ENCODE data around the gene GALNT2. TPM values are rescaled to one million over a fixed set of nuclear protein-coding genes. Genes with fewer than 3 reads are reported as not detected.
A peak's percentile ranks its signal among the peaks of the same experiment; 100 is the strongest.

GALNT2 gene
- total and polyA plus RNA-seq, 12 donors, result 22.3 to 220 (median 85.7) TPM

DNA sequence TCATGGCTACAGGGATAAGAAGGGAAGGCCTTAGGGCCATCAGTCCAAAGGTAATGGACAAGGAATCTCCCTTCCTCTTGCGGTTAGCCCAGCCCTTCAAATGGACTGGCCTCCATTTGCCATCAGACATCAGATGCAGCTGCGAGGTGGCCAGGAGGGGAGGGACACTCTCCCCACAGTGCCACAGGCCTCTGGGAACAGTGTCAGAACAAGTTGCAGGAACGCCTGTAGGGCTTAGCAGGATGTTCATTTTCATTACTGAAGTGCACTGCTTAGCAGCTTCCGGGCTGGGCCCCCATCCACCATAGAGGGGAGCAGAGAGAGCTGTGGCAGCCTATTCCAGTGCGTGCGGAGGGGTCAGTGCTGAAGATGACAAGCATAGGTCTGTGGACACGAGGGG, 127.5 kb downstream of the GALNT2 start:
- H3K27me3 ChIP-seq, result no peaks in the 10 kb centered on the region
- H3K9me3 ChIP-seq (replicated peaks in 1 of 3), result no peaks in the 10 kb centered on the region
- H3K36me3 ChIP-seq (replicated peaks in 1 of 2), result no peaks in the 10 kb centered on the region
- no peak overlapping the region for H3K4me3 ChIP-seq
- peak in 1 of 7 donors; percentile 51 for DNase-seq
- intact Hi-C loops (cut with DNase I), result no loop called here
- H3K4me1 ChIP-seq (replicated peaks in 1 of 2), result peaks cover 10 to 43% of the 10 kb centered on the region in 2 donors
- H3K27ac ChIP-seq, result no peak overlapping the region
- WGBS, 4 donors, result 77 to 89% (median 85%) methylated on average over 6 to 7 of the region's 7 CpGs
- TF ChIP-seq, protein P1, sequence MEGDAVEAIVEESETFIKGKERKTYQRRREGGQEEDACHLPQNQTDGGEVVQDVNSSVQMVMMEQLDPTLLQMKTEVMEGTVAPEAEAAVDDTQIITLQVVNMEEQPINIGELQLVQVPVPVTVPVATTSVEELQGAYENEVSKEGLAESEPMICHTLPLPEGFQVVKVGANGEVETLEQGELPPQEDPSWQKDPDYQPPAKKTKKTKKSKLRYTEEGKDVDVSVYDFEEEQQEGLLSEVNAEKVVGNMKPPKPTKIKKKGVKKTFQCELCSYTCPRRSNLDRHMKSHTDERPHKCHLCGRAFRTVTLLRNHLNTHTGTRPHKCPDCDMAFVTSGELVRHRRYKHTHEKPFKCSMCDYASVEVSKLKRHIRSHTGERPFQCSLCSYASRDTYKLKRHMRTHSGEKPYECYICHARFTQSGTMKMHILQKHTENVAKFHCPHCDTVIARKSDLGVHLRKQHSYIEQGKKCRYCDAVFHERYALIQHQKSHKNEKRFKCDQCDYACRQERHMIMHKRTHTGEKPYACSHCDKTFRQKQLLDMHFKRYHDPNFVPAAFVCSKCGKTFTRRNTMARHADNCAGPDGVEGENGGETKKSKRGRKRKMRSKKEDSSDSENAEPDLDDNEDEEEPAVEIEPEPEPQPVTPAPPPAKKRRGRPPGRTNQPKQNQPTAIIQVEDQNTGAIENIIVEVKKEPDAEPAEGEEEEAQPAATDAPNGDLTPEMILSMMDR (IDR thresholded peaks at IDR 0.05), result no peak
- no peak for TF ChIP-seq POLR2A (IDR thresholded peaks at IDR 0.05)

DNA sequence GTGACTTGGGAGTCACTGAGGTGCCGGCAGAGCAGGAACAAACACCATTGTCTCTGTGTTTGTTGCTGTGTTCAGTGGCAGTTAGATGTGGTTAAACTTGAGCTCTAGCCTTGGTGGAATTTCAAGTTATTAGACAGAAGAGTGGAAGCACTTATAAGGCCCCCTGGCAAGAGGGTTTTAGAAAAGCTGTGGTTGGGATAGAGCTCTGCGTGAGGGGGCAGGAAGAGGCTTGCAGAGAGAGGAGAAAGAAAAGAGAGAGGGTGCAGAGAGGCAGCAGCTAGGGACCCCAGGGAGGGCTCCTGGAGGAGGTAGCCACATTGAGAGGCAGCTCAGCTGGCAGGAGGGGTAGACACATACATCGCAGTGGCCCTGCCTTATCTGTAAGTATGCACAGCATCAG, 128.2 kb downstream of the GALNT2 start:
- no peaks in the 10 kb centered on the region for H3K27me3 ChIP-seq
- H3K9me3 ChIP-seq (replicated peaks in 1 of 3), result no peaks in the 10 kb centered on the region
- peaks cover 10 to 43% of the 10 kb centered on the region in 2 donors for H3K4me1 ChIP-seq (replicated peaks in 1 of 2)
- H3K27ac ChIP-seq, result no peak overlapping the region
- intact Hi-C loops (cut with DNase I), result no loop called here
- WGBS, 4 donors, result 62 to 82% (median 75%) methylated on average over 3 of the region's 3 CpGs
- H3K4me3 ChIP-seq, result no peak overlapping the region
- no peak for DNase-seq
- TF ChIP-seq POLR2A (IDR thresholded peaks at IDR 0.05), result no peak
- TF ChIP-seq, protein P1 (IDR thresholded peaks at IDR 0.05), result no peak
- no peaks in the 10 kb centered on the region for H3K36me3 ChIP-seq (replicated peaks in 1 of 2)

DNA sequence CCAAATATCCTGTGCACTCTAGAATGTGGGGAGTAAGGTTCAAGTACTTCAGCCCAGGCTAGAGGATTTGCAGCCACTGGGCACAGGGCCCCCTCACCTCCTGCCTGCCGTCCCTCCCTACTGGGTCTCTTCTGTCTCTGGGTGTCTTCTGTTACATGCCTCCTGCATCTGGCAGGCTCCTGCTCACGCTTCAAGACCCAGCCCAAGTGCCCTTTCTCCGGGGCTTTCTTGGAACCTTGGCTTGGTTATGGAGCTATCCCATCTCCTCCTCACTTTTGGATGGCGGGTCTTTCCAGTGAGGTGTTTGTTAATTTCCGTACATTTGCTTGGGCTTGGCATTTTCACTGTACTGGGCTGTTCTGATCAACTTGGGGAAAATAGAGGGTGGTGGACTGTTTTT, 129.0 kb downstream of the GALNT2 start:
- no peak overlapping the region for H3K27ac ChIP-seq
- no peaks in the 10 kb centered on the region for H3K9me3 ChIP-seq (replicated peaks in 1 of 3)
- intact Hi-C loops (cut with DNase I), result no loop called here
- H3K4me1 ChIP-seq (replicated peaks in 1 of 2), result peaks cover 10 to 35% of the 10 kb centered on the region in 2 donors
- DNase-seq, result peak in 1 of 7 donors; percentile 35
- H3K27me3 ChIP-seq, result no peaks in the 10 kb centered on the region
- H3K4me3 ChIP-seq, result no peak overlapping the region
- no peak for TF ChIP-seq POLR2A (IDR thresholded peaks at IDR 0.05)
- TF ChIP-seq, protein P1 (IDR thresholded peaks at IDR 0.05), result no peak
- 89 to 97% (median 95%) methylated on average over 5 of the region's 5 CpGs for WGBS, 4 donors
- no peaks in the 10 kb centered on the region for H3K36me3 ChIP-seq (replicated peaks in 1 of 2)

DNA sequence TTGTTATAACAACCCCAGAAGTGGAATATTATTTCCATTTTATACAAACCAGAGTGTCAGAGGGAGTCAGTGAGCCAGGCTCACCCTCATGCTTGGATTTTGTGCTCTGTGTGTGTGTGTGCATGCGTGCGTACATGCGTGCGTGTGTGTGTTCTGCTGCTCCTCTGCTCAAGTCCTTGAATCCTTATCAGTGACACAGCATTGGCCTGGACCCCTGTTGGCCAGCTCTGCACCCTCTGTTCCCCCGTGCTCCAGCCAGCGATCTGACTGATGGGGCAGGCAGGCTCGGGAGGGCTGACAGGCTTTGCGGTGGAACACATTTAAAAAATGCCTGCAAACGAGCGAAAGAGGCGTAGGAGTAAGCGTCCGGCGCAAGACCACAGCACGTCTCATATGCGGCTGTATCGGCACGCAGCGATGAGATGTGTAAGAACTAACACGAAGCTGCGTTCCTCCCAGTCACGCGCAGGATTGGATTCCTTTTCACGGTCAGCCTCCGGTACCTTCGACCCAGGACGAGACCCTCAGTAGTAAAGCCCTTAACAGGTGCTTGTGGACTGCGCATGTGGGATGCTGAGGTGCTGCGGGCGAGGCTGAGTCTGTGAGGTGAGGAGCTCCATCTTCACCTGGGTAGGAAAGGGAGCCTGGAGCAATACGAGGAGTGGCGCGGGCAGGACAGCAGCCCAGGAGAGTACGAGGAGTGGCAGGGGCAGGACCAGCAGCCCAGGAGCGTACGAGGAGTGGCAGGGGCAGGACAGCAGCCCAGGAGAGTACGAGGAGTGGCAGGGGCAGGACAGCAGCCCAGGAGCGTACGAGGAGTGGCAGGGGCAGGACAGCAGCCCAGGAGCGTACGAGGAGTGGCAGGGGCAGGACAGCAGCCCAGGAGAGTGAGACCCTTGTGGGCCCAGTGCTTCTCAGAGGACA, 130.9 kb downstream of the GALNT2 start:
- peak overlapping the region in 2 of 5 donors; percentile 20 to 38 for H3K27ac ChIP-seq
- TF ChIP-seq POLR2A (IDR thresholded peaks at IDR 0.05), result no peak
- TF ChIP-seq, protein P1 (IDR thresholded peaks at IDR 0.05), result no peak
- 74 to 85% (median 77%) methylated on average over 40 to 41 of the region's 41 CpGs for WGBS, 4 donors

More for the DNA sequence above, 130.9 kb downstream of the GALNT2 start:
- peak in 6 of 7 donors; percentile 43 to 73 (median 59) for DNase-seq
- intact Hi-C loops (cut with DNase I), result no loop called here
- Histone ChIP-seq H3K4me1 (replicated peaks in 1 of 2) (peaks cover 5 to 29% of the 10 kb centered on the region in 2 donors), H3K36me3 (replicated peaks in 1 of 2) (no peaks in the 10 kb centered on the region), H3K4me3 (no peak overlapping the region), H3K27me3 (no peaks in the 10 kb centered on the region), H3K9me3 (replicated peaks in 1 of 3) (no peaks in the 10 kb centered on the region)

Measured in adrenal gland (tissue), 12 donors.